HG03575 (cell line): ENCODE data around the gene PTCH1.

Source experiments
- ATAC-seq: cut with Tn5 transposase; IDR thresholded peaks from one replicate; pipeline ENCODE4 v1.9.1; 2021; ENCODE audit not compliant: unreplicated experiment, insufficient number of reproducible peaks, low FRiP score; ENCODE audit errors: extremely low read depth

The PTCH1 gene

GRCh38 chr9:95479330-95479729 is 37.4 kb downstream of the PTCH1 start:
- ATAC-seq = no peak

GRCh38 chr9:95478335-95478734 is 38.4 kb downstream of the PTCH1 start:
- no peak for ATAC-seq

- ATAC-seq = no peak
Measured at GRCh38 chr9:95477885-95478284, 38.9 kb downstream of the PTCH1 start.

- ATAC-seq = no peak
Measured at GRCh38 chr9:95477441-95477840, 39.3 kb downstream of the PTCH1 start.

GRCh38 chr9:95468791-95469190 is 48.0 kb downstream of the PTCH1 start:
- no peak for ATAC-seq

GRCh38 chr9:95465115-95465514 is 51.7 kb downstream of the PTCH1 start:
- ATAC-seq = no peak

GRCh38 chr9:95463148-95464060 is 53.4 kb downstream of the PTCH1 start:
- no peak for ATAC-seq

GRCh38 chr9:95462249-95463147 is 54.3 kb downstream of the PTCH1 start:
- ATAC-seq = peak; percentile 89

GRCh38 chr9:95461448-95462248 is 55.1 kb downstream of the PTCH1 start:
- no peak for ATAC-seq

- ATAC-seq = no peak
Measured at GRCh38 chr9:95460518-95461164, 56.1 kb downstream of the PTCH1 start.

GRCh38 chr9:95459851-95460517 is 56.8 kb downstream of the PTCH1 start:
- no peak for ATAC-seq

- no peak for ATAC-seq
Measured at GRCh38 chr9:95459178-95459577, 57.6 kb downstream of the PTCH1 start.

- no peak for ATAC-seq
Measured at GRCh38 chr9:95458666-95459065, 58.1 kb downstream of the PTCH1 start.

GRCh38 chr9:95457769-95458168 is 59.0 kb downstream of the PTCH1 start:
- no peak for ATAC-seq

GRCh38 chr9:95455714-95456113 is 61.1 kb downstream of the PTCH1 start:
- ATAC-seq = no peak

- ATAC-seq = no peak
Measured at GRCh38 chr9:95452176-95452575, 64.6 kb downstream of the PTCH1 start.

GRCh38 chr9:95451065-95451426 is 65.7 kb downstream of the PTCH1 start:
- no peak for ATAC-seq
